Astrocyte of the spinal cord (primary cell): ENCODE data around the gene LDAH.

ENCODE experiments used
- DNase-seq: peaks from one replicate; pipeline ENCODE4 v3.0.0; 2011; ENCODE audit warnings: low read depth, low spot score
- H3K4me3 ChIP-seq: 2 replicates; pipeline ENCODE4 v1.5.1; 2011; ENCODE audit warnings: low read depth, mild to moderate bottlenecking, low read length, moderate library complexity
- in situ Hi-C: cut with HindIII; loops from 2 replicates; pipeline ENCODE4 v1.10.0; 2017; ENCODE audit warnings: low sequenced_read_pairs
- TF ChIP-seq, protein P1 (sequence below): IDR thresholded peaks from 2 replicates; pipeline ENCODE4 v1.5.1; 2012; ENCODE audit warnings: low read depth, mild to moderate bottlenecking, low read length, inconsistent platforms

The LDAH gene

DNA sequence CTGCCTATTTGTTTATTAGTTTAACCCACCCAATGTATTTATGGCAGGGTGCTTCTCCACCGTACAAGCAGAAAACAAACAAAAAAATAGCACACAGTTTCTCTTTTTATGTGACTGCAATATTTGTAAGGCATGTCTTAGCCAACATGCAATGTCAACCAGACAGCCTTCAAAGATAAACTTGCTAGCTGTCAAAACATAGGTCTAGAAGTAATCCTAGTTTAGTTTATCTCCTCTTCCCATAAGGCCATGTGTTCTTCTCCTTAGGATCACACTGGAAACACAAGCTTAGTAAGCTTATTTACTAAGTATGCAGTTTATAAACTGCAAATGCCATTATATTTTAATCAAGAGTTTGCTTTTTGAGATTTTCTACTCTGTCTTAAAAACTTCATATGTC lies 75.6 kb downstream of the LDAH start:
- in situ Hi-C loops: no loop called here
- no peak for DNase-seq
- no peak overlapping the region for H3K4me3 ChIP-seq
- TF ChIP-seq, protein P1, sequence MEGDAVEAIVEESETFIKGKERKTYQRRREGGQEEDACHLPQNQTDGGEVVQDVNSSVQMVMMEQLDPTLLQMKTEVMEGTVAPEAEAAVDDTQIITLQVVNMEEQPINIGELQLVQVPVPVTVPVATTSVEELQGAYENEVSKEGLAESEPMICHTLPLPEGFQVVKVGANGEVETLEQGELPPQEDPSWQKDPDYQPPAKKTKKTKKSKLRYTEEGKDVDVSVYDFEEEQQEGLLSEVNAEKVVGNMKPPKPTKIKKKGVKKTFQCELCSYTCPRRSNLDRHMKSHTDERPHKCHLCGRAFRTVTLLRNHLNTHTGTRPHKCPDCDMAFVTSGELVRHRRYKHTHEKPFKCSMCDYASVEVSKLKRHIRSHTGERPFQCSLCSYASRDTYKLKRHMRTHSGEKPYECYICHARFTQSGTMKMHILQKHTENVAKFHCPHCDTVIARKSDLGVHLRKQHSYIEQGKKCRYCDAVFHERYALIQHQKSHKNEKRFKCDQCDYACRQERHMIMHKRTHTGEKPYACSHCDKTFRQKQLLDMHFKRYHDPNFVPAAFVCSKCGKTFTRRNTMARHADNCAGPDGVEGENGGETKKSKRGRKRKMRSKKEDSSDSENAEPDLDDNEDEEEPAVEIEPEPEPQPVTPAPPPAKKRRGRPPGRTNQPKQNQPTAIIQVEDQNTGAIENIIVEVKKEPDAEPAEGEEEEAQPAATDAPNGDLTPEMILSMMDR: no peak

DNA sequence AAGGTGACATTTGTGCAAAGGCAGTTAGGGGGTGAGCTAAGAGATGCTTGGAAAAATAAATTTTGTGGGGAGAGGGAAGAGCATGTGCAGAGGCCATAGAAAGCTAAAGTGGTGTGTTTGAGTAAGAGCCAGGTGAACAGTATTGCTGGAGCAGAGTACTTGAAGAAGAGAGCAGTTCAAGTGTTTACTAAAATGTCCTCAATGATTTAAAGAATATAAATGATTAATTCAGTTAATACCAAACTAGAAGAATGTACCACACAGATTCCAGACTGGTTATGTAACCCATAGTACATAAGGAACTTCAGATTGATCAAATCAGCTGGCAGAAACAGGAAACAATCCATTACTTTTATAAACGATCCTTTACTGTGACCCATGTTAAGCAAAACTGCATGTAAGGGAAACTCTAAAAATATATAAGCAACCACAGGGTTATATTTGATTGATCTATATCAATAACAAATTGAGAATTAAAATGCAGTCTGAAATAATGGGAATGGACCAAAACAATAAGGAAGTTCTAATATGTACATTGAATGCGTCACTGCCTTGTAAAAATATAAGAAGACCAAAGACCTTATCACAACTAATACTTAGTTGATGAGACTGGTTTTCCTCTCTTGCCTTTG lies 76.9 kb downstream of the LDAH start:
- in situ Hi-C loops: no loop called here
- no peak for DNase-seq
- H3K4me3 ChIP-seq: no peak overlapping the region

DNA sequence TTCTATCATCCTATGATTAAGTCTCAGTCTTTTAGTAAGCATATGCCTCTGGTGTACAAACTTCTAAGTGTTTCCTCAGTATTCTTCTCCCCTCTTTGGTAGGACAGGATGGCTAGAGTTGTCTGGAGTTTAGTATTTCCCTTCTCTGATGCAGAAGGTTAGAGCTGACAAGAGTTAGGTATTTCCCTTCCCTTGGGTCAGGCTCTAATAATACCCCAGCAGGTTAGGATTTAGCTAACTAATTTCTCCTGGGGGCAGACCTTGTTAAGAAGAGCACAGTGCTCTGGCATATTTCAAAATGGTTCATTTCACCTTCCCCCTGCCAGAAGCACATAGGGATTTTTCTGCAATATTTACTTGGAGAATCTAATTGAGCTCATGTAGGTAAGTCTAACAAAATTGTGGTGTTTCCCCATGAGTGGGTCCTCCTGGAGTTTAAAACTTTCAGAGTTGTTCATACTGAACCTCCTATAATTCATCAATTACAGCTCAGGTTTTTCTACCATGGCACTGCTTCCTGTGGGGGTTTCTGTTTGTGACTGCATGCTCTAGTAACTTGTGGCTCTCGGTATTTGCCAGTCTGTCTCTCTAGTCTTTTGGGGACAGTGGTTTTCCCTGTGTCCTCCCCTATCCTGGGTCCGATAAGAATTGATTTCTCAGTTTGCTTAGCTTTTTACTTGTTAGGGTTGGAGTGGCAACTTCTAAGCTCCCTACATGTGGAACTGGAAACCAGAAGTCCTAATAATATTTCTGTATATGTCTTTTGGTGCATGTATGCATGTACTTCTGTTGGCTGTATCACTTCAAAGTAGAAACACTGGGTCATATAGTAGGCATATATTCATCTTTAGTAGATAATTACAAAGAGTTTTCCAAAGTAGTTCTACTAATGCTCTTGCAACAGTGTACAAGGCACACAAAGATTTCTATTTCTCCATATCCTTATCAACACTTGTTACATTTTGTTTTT lies 78.2 kb downstream of the LDAH start:
- in situ Hi-C loops: no loop called here
- H3K4me3 ChIP-seq: no peak overlapping the region
- DNase-seq: no peak
- TF ChIP-seq, protein P1: no peak

More for the DNA sequence above, 76.9 kb downstream of the LDAH start:
- TF ChIP-seq, protein P1: no peak

DNA sequence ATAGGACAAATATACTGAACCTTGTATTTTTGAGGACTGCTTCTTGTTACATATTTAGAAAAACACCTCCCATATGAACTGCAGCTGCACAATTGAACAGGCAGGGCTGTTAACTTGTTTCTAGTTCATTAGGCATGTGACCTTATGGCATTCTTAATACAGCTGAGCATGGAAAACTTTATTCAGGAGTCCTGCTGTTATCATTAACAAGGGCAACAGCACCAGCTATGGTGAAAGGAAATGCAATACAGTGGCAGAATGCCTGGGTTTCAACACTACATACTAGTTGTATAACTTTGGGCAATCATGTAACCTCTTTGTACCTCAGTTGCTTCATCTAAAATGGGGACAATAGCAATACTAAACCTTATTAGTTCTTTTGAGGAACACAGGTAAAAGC lies 84.1 kb downstream of the LDAH start:
- TF ChIP-seq, protein P1: no peak
- in situ Hi-C loops: no loop called here
- no peak overlapping the region for H3K4me3 ChIP-seq
- no peak for DNase-seq

DNA sequence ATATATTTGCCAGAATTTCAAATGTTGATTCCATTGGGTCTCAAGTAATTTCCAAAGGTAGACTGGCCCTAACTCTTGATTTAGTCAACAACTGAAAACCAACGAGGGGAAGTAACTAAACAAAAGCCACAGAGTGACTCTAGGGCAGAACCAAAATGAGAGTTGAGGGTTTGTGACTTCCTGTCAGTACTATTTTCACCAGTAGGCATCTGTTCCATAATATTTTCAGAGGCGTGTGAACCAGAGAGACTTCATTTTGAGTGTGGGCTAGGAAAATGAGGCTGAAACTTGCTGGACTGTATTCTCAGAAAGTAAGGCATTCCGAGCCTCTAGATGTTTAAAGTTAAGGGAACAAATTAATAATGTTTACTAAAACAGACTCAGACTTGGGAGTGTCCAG lies 85.4 kb downstream of the LDAH start:
- TF ChIP-seq, protein P1: no peak
- no peak overlapping the region for H3K4me3 ChIP-seq
- in situ Hi-C loops: no loop called here
- DNase-seq: no peak

DNA sequence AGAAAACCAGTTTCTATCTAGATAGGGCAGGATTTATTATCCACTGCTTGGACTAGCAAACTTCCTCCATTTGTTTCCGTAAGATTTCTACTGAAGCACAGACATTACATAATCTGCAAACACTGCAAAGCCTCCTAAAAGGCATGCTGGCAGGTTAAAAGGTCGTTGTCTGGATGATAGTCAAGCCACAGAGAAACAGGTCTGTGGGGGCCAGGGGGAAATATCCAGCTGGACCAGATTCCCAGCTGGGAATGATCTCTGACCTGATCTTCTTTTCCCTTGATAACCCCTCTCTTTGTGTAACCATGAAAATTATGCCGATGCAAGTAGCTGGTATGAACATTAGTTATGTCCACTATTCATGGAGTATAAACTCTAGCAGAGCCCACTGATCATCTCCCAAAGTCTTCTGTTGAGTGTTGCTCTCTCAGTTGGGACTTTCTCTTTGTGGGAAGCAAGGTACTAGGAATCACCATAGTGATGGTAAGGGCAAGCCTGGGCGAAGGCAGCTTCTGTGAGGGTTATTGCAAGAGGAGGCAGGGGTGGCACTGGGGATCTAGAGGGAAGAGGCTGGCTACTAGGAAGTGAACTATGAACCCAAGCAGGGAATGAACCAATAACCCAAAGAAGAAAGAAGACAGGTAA lies 94.7 kb downstream of the LDAH start:
- peak; percentile 29 for DNase-seq
- in situ Hi-C loops: no loop called here
- H3K4me3 ChIP-seq: no peak overlapping the region
- TF ChIP-seq, protein P1: no peak
